Testis (tissue), 3 donors: Measurements from ENCODE around the gene MFAP5. TPM values are rescaled to one million over a fixed set of nuclear protein-coding genes. Genes with fewer than 3 reads are reported as not detected.
A peak's percentile ranks its signal among the peaks of the same experiment; 100 is the strongest.

Experiments
- DNase-seq: peaks from one replicate; pipeline ENCODE4 v3.0.0-alpha.2; 2019
- H3K27ac ChIP-seq, 2 donors: fragments of 200-600 bp; sonication (generic); one replicate each; pipeline ENCODE4 v1.5.1; 2019
- H3K27me3 ChIP-seq: fragments of 200-600 bp; sonication (generic); one replicate; pipeline ENCODE4 v1.5.1; 2019
- H3K36me3 ChIP-seq: fragments of 200-600 bp; sonication (generic); one replicate; pipeline ENCODE4 v1.5.1; 2017; ENCODE audit warnings: low read depth; ENCODE audit errors: missing control alignments
- H3K4me1 ChIP-seq: fragments of 200-600 bp; sonication (generic); one replicate; pipeline ENCODE4 v1.5.1; 2019
- H3K4me3 ChIP-seq, 2 donors: fragments of 200-600 bp; sonication (generic); one replicate each; pipeline ENCODE4 v1.5.1; 2017 to 2019
- H3K9me3 ChIP-seq: fragments of 200-600 bp; sonication (generic); one replicate; pipeline ENCODE4 v1.5.1; 2017
- POLR2A ChIP-seq: fragments of 450-650 bp; IDR thresholded peaks from one replicate; pipeline ENCODE4 v1.6.1; 2017; ENCODE audit warnings: antibody characterized with exemption, mild to moderate bottlenecking, moderate library complexity
- WGBS, 2 donors: methylation state at CpG; one replicate each; pipeline ENCODE4 v1.1.5; 2018; 5-methylcytosine and 5-hydroxymethylcytosine counted together
- intact Hi-C: fragments of 100-400 bp; cut with DNase I; formaldehyde crosslinking; loops from one replicate; pipeline ENCODE4 v1.15.1; 2023; ENCODE audit warnings: low total_unique reads
- polyA plus RNA-seq: library from polyadenylated mRNA; stranded (reverse); fragments of 350-450 nt; fragmentation: Illumina TruSeq; extraction: RNeasy Lipid Tissue Mini Kit (QIAGEN cat#74804); gene quantifications from one replicate; pipeline ENCODE4 v1.2.3, GENCODE V29; 2014; ENCODE audit warnings: low read depth, low replicate concordance; ENCODE audit not compliant: insufficient read depth
- total RNA-seq, 2 donors: library from RNA; depleted of rRNA; stranded (reverse); fragments of >200 nt; gene quantifications; one replicate each; pipeline ENCODE4 v1.2.3, GENCODE V29; 2016
- TF ChIP-seq, protein P1 (sequence below), 3 experiments: fragments of 450-650 bp in 2 of 3; fragments of 200-600 bp in 1 of 3; sonication (generic) in 1 of 3; IDR thresholded peaks; one replicate each; pipeline ENCODE4 v1.5.1; 2016 to 2019; ENCODE audit warnings: antibody characterized with exemption in 3 of 3, mild to moderate bottlenecking in 2 of 3, moderate library complexity in 1 of 3

MFAP5 gene
- total and polyA plus RNA-seq, 3 donors from 2014 or later = 3.8 to 41.1 (median 5.9) TPM

DNA sequence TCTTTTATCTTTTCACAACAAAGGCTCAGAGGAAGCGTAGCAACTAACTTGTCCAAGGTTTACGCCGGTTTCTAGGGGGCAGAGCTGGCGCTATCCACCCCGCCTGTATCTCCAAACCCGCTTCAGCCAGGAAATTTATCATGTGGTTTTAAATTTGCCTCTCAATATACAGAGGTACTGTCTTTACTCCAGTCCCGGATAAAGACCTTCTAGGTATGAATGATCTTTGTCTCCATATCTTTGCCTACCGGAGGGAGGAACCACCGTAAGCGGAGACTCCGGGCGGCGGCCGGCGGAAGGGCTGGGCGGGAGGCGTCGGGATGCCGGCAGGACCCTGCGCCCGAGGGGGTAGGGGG, 34.5 kb upstream of the MFAP5 start:
- Histone ChIP-seq H3K27ac (peak overlapping the region; percentile 94 to 99), H3K4me1 (peaks cover 11% of the 10 kb centered on the region), H3K4me3 (peak overlapping the region; percentile 91 to 98), H3K36me3 (no peaks in the 10 kb centered on the region), H3K9me3 (no peaks in the 10 kb centered on the region), H3K27me3 (no peaks in the 10 kb centered on the region)
- intact Hi-C loops = no loop called here
- DNase-seq = peak; percentile 56
- TF ChIP-seq, protein P1, sequence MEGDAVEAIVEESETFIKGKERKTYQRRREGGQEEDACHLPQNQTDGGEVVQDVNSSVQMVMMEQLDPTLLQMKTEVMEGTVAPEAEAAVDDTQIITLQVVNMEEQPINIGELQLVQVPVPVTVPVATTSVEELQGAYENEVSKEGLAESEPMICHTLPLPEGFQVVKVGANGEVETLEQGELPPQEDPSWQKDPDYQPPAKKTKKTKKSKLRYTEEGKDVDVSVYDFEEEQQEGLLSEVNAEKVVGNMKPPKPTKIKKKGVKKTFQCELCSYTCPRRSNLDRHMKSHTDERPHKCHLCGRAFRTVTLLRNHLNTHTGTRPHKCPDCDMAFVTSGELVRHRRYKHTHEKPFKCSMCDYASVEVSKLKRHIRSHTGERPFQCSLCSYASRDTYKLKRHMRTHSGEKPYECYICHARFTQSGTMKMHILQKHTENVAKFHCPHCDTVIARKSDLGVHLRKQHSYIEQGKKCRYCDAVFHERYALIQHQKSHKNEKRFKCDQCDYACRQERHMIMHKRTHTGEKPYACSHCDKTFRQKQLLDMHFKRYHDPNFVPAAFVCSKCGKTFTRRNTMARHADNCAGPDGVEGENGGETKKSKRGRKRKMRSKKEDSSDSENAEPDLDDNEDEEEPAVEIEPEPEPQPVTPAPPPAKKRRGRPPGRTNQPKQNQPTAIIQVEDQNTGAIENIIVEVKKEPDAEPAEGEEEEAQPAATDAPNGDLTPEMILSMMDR (IDR thresholded peaks at IDR 0.05) = no peak
- 0% methylated on average over 21 of the region's 21 CpGs for WGBS, 2 donors

DNA sequence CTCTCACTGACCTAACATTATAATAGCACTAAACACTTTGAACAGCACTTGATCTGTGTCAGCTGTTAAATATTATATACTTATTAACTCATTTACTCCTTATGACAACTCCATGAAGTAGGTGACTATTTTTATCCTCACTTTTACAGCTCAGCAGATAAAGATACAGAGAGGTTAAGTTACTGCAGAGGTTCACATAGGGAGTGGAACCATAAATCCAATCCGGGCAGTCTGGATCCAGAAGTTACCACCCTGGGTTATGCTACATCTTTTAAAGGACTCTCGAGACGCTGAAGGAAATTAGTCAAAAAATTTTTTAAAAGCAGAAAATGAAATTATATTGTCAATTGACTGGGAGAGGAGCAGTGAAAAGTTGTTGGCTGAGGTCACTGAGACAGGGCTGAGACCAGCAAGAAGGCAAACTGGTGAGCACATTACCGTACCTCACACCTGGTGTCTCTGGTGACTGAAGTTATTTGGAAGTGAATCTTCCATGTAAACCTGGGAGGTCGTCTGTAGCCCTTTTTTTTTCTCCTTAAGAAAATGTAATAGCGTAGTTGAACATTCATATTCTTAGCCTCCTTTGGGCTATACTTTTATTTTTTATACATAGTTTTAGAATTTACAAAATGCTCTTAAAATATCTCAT, 33.9 kb upstream of the MFAP5 start:
- 12 to 16% methylated on average over 6 of the region's 6 CpGs for whole genome bisulfite sequencing, 2 donors
- H3K4me3 ChIP-seq = peak overlapping the region; percentile 91 to 98
- H3K36me3 ChIP-seq = no peaks in the 10 kb centered on the region
- H3K27ac ChIP-seq = peak overlapping the region; percentile 94 to 99
- H3K4me1 ChIP-seq = peaks cover 11% of the 10 kb centered on the region
- intact Hi-C loops = no loop called here
- no peaks in the 10 kb centered on the region for H3K9me3 ChIP-seq
- TF ChIP-seq, protein P1 (IDR thresholded peaks at IDR 0.05) = no peak
- TF ChIP-seq POLR2A = no peak
- no peak for DNase-seq
- H3K27me3 ChIP-seq = no peaks in the 10 kb centered on the region

DNA sequence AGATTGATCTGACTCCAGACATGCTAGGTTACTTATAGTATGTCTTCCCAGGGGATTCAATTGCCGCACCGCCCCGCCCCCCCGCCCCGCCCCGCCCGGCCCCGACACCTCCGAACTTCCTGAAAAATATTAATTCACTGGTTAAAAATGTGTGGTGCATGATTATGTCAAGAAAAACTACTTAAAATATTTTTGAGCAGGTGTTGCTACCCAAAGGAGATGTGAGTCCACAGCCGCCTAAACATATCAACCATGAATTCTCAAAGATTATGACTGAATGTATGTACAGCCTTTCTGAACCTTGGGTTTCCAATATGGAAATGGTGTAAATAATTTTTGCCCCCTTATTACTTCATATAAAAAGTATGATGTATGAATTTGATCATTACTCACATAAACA, 32.5 kb upstream of the MFAP5 start:
- H3K36me3 ChIP-seq = no peaks in the 10 kb centered on the region
- H3K27ac ChIP-seq = no peak overlapping the region
- WGBS, 2 donors = 72 to 79% methylated on average over 10 of the region's 10 CpGs
- no peak for DNase-seq
- no peaks in the 10 kb centered on the region for H3K9me3 ChIP-seq
- TF ChIP-seq, protein P1 (IDR thresholded peaks at IDR 0.05) = no peak
- no peak for TF ChIP-seq POLR2A
- no peaks in the 10 kb centered on the region for H3K27me3 ChIP-seq
- intact Hi-C loops = no loop called here
- H3K4me1 ChIP-seq = peaks cover 8% of the 10 kb centered on the region
- no peak overlapping the region for H3K4me3 ChIP-seq

DNA sequence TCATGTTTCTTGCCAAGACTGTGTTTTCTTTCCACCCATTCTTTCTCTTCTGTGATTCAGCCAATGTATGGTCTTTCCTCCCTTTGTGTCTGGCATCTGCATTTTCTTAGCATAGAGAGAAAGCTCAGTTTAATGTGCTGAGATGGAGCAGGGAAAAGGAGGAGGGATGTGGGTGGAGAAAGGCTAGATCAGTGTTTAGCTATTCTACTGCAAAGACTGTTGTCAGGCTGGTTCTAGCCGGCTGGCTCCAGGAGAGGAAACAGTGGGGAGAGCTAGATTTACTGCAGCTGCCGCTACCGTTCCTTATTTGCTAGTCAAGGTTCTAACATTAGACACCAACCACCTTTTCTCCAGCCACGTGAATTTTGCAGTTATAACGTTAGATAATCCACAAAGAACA, 29.9 kb upstream of the MFAP5 start:
- WGBS, 2 donors = 32 to 43% methylated on average over 5 of the region's 5 CpGs
- peaks cover 15% of the 10 kb centered on the region for H3K4me1 ChIP-seq
- no peaks in the 10 kb centered on the region for H3K9me3 ChIP-seq
- no peak overlapping the region for H3K4me3 ChIP-seq
- intact Hi-C loops = no loop called here
- no peaks in the 10 kb centered on the region for H3K27me3 ChIP-seq
- TF ChIP-seq POLR2A = no peak
- TF ChIP-seq, protein P1 (IDR thresholded peaks at IDR 0.05) = no peak
- peak overlapping the region in 1 of 2 donors; percentile 36 for H3K27ac ChIP-seq
- DNase-seq = peak; percentile 67
- H3K36me3 ChIP-seq = no peaks in the 10 kb centered on the region

DNA sequence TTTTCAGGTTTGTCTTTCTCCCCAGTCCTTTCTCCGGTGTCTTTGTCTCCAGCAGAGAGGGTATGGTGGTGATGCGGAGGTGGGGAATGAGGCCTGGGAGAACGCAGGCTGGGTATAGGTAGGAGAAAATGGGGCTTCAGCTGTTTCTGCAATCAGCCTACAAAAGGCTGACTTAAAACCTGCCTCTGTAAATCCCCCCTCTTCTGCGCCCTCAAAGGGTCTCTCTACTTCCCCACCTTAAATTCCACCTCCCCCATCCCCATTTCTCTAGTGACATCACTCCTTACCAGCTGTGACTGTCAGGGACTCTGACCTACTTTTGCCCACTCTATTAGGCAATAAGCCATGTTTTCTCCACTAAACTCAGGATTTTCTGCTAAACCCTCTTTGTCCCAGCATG, 27.1 kb upstream of the MFAP5 start:
- H3K4me1 ChIP-seq = peaks cover 19% of the 10 kb centered on the region
- TF ChIP-seq, protein P1 (IDR thresholded peaks at IDR 0.05) = no peak
- no peak for TF ChIP-seq POLR2A
- intact Hi-C loops = no loop called here
- H3K36me3 ChIP-seq = no peaks in the 10 kb centered on the region
- H3K9me3 ChIP-seq = no peaks in the 10 kb centered on the region
- H3K4me3 ChIP-seq = no peak overlapping the region
- DNase-seq = no peak
- H3K27me3 ChIP-seq = no peaks in the 10 kb centered on the region
- WGBS, 2 donors = 90 to 96% methylated on average over 4 of the region's 4 CpGs
- H3K27ac ChIP-seq = no peak overlapping the region
